Stimulated activated CD8-positive, alpha-beta memory T cell treated with anti-CD3 and anti-CD28 coated beads, Interleukin-12 subunit alpha, Interleukin-12 subunit beta, amount 100 ng/mL, for 1 hour (primary cell): Measurements from ENCODE around the gene SPC24.
"Not testable (repeated sequence)": the region's sequence is repeated elsewhere in the genome, so short reads cannot be mapped to it uniquely, and the experiment has no call there.

ENCODE experiments used
- DNase-seq: peaks from one replicate; pipeline ENCODE4 v3.0.0-alpha.2; 2020; ENCODE audit warnings: low read depth

The SPC24 gene

GRCh38 chr19:11191934-11192333, 36.4 kb upstream of the SPC24 start:
- DNase-seq, result no peak

GRCh38 chr19:11191273-11191755, 35.7 kb upstream of the SPC24 start:
- no peak for DNase-seq

GRCh38 chr19:11190501-11190900, 34.9 kb upstream of the SPC24 start:
- no peak for DNase-seq

GRCh38 chr19:11187441-11187840, 31.9 kb upstream of the SPC24 start:
- no peak for DNase-seq

GRCh38 chr19:11182994-11183393, 27.4 kb upstream of the SPC24 start:
- no peak for DNase-seq

GRCh38 chr19:11181488-11181887, 25.9 kb upstream of the SPC24 start:
- no peak for DNase-seq

GRCh38 chr19:11180975-11181374, 25.4 kb upstream of the SPC24 start:
- DNase-seq, result not testable (repeated sequence)

- no peak for DNase-seq
Observed at GRCh38 chr19:11180346-11180745, 24.8 kb upstream of the SPC24 start.

GRCh38 chr19:11179716-11180297, 24.2 kb upstream of the SPC24 start:
- DNase-seq, result no peak

GRCh38 chr19:11179145-11179465, 23.5 kb upstream of the SPC24 start:
- not testable (repeated sequence) for DNase-seq

- no peak for DNase-seq
Observed at GRCh38 chr19:11177592-11177991, 22.0 kb upstream of the SPC24 start.

GRCh38 chr19:11176466-11177193, 21.0 kb upstream of the SPC24 start:
- DNase-seq, result no peak

GRCh38 chr19:11175920-11176319, 20.3 kb upstream of the SPC24 start:
- DNase-seq, result no peak

GRCh38 chr19:11174336-11174735, 18.8 kb upstream of the SPC24 start:
- DNase-seq, result no peak

- DNase-seq, result no peak
Observed at GRCh38 chr19:11173516-11174155, 18.1 kb upstream of the SPC24 start.

- no peak for DNase-seq
Observed at GRCh38 chr19:11172576-11172975, 17.0 kb upstream of the SPC24 start.

- DNase-seq, result no peak
Observed at GRCh38 chr19:11171144-11171543, 15.6 kb upstream of the SPC24 start.

GRCh38 chr19:11169896-11170678, 14.5 kb upstream of the SPC24 start:
- no peak for DNase-seq

- no peak for DNase-seq
Observed at GRCh38 chr19:11168568-11168967, 13.0 kb upstream of the SPC24 start.

GRCh38 chr19:11166281-11167142, 10.9 kb upstream of the SPC24 start:
- no peak for DNase-seq

GRCh38 chr19:11165486-11166030, 10.0 kb upstream of the SPC24 start:
- no peak for DNase-seq
